ENCODE measurements around the gene M6PR. TPM values are rescaled to one million over a fixed set of nuclear protein-coding genes. Genes with fewer than 3 reads are reported as not detected.

Gene M6PR
- total RNA-seq, 2 donors from 2014 or later: 185 to 188 TPM

- peaks cover 5% of the 10 kb centered on the region for H3K9me3 ChIP-seq (ENCODE audit: control insufficient read depth, low read length, poor library complexity, severe bottlenecking)
- ATAC-seq (no peak), DNase-seq (no peak)
- no peaks in the 10 kb centered on the region for H3K4me1 Mint-ChIP-seq
- H3K27ac Mint-ChIP-seq: peak overlapping the region; percentile 30
- no peaks in the 10 kb centered on the region for H3K27me3 Mint-ChIP-seq
- peaks cover 4% of the 10 kb centered on the region for H3K36me3 Mint-ChIP-seq (ENCODE audit: low read depth)
- no peak overlapping the region for H3K4me3 Mint-ChIP-seq
Observed at GRCh38 chr12:8969861-8970411, 20.5 kb upstream of the M6PR start.

GRCh38 chr12:8968761-8969160 is 19.3 kb upstream of the M6PR start:
- peaks cover 4% of the 10 kb centered on the region for H3K36me3 Mint-ChIP-seq (ENCODE audit: low read depth)
- H3K27ac Mint-ChIP-seq: peak overlapping the region; percentile 30
- peaks cover 5% of the 10 kb centered on the region for H3K9me3 ChIP-seq (ENCODE audit: control insufficient read depth, low read length, poor library complexity, severe bottlenecking)
- DNase-seq (no peak), ATAC-seq (no peak)
- no peaks in the 10 kb centered on the region for H3K27me3 Mint-ChIP-seq
- no peak overlapping the region for H3K4me3 Mint-ChIP-seq
- no peaks in the 10 kb centered on the region for H3K4me1 Mint-ChIP-seq

DNA sequence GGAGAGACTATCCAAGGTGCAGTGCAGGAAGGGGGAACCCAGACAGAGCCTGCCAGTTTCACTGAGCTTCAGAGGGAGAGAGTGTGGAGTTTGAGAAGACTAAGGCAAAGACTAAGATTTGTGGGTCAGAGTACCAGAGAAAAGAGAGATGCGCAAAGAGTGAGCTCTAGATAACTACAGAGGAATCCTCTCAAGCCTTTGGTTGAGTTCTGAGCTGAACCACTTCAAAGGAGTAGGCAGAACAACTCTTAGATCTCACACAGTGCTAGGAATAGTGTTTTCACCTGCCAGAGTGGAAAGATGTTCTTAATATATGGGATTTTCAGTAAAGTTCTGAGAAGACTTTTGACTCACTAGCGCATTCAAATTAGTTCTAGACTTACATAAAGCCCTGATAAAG is 10.7 kb upstream of the M6PR start:
- Mint-ChIP-seq H3K36me3 (ENCODE audit: low read depth) (peaks cover 3% of the 10 kb centered on the region), H3K4me3 (peak overlapping the region; percentile 56), H3K27me3 (no peaks in the 10 kb centered on the region), H3K4me1 (peaks cover 42% of the 10 kb centered on the region), H3K27ac (peak overlapping the region; percentile 95)
- peak; percentile 99 for ATAC-seq
- DNase-seq: no peak
- H3K9me3 ChIP-seq (ENCODE audit: control insufficient read depth, low read length, poor library complexity, severe bottlenecking): no peaks in the 10 kb centered on the region

- Mint-ChIP-seq H3K4me3 (no peak overlapping the region), H3K36me3 (ENCODE audit: low read depth) (peaks cover 5% of the 10 kb centered on the region)
Observed at GRCh38 chr12:8958066-8958465, 8.6 kb upstream of the M6PR start.

DNA sequence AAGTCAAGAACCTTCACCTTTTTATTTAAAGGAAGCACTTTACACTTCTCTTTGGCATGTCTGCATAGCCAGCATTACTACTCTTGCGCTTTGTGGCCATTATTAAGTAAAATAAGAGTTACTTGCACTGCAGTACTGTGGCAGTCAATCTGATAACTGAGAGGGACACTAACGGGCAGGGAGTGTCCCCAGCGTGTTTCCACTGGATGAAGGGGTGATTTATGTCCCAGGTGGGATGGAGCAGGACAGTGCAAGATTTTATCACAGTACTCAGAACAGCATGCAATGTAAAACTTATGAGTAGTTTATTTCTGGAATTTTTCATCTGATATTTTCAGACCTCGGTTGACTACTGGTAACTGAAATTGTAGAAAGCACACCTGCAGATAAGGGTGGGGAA is 8.1 kb upstream of the M6PR start:
- Mint-ChIP-seq H3K36me3 (ENCODE audit: low read depth) (peaks cover 6% of the 10 kb centered on the region), H3K27ac (peak overlapping the region; percentile 95), H3K4me3 (no peak overlapping the region), H3K27me3 (no peaks in the 10 kb centered on the region), H3K4me1 (peaks cover 57% of the 10 kb centered on the region)
- DNase-seq (no peak), ATAC-seq (no peak)
- H3K9me3 ChIP-seq (ENCODE audit: control insufficient read depth, low read length, poor library complexity, severe bottlenecking): no peaks in the 10 kb centered on the region

More at GRCh38 chr12:8958066-8958465, 8.6 kb upstream of the M6PR start:
- Mint-ChIP-seq H3K4me1 (peaks cover 52% of the 10 kb centered on the region), H3K27ac (peak overlapping the region; percentile 95), H3K27me3 (no peaks in the 10 kb centered on the region)
- no peaks in the 10 kb centered on the region for H3K9me3 ChIP-seq (ENCODE audit: control insufficient read depth, low read length, poor library complexity, severe bottlenecking)
- ATAC-seq (no peak), DNase-seq (no peak)

DNA sequence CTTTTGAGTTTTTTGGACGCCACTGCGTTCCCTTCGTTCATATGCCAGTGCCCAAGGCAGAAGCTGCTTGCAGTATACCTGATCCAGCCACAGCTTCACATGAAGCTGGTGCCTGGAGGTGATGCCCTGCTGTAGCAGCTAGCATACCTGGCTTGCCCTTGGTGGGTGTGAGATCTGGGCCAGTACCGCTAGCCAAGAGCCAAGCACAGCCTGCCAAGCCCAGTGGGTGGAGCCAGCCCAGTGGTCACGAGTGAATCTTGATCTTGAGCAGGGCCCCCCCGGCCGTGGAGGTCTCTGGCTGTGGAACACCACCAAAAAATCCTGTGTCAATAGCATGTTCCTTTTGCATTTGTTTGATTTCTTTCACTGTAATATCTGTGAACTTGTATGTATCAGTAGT is 7.3 kb upstream of the M6PR start:
- Mint-ChIP-seq H3K27me3 (no peaks in the 10 kb centered on the region), H3K27ac (peak overlapping the region; percentile 99), H3K4me3 (no peak overlapping the region), H3K36me3 (ENCODE audit: low read depth) (peaks cover 3% of the 10 kb centered on the region), H3K4me1 (peaks cover 58% of the 10 kb centered on the region)
- ATAC-seq (no peak), DNase-seq (no peak)
- no peaks in the 10 kb centered on the region for H3K9me3 ChIP-seq (ENCODE audit: control insufficient read depth, low read length, poor library complexity, severe bottlenecking)

GRCh38 chr12:8956073-8956472 is 6.6 kb upstream of the M6PR start:
- no peak for ATAC-seq
- DNase-seq: no peak
- no peak overlapping the region for H3K4me3 Mint-ChIP-seq
- peaks cover 63% of the 10 kb centered on the region for H3K4me1 Mint-ChIP-seq
- H3K9me3 ChIP-seq (ENCODE audit: control insufficient read depth, low read length, poor library complexity, severe bottlenecking): no peaks in the 10 kb centered on the region
- H3K36me3 Mint-ChIP-seq (ENCODE audit: low read depth): peaks cover 3% of the 10 kb centered on the region
- no peaks in the 10 kb centered on the region for H3K27me3 Mint-ChIP-seq
- H3K27ac Mint-ChIP-seq: peak overlapping the region; percentile 99

DNA sequence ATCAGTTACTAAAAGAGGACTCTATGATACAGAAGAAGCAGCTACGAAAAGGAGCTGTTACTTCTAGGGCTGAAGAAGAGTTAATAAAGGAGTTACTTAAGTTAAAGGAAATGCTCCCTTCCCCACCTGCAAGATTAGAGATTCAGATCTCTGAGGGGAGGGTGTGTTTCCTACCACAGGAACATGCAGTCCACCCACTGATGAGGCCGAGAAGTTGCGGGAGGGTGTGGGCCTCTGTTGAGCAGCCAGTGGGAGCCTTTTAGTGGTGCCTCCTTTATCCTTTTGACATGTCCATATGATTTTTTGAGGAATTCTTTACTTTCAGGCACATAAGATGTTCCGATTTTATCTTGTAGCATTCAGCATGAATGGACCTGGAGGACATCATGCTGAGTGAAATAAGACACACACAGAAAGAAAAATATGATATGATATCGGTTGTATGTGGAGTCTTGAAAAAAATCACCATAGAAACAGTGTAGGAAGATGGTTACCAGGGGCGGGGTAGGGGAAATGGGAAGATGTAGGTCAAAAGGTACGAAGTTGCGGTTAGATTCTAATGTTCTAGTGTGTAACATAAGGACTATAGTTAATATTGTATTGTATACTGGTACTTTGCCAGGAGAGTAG is 4.4 kb upstream of the M6PR start:
- Mint-ChIP-seq H3K27me3 (no peaks in the 10 kb centered on the region), H3K4me3 (peak overlapping the region; percentile 81), H3K4me1 (peaks cover 62% of the 10 kb centered on the region), H3K27ac (peak overlapping the region; percentile 99), H3K36me3 (ENCODE audit: low read depth) (peaks cover 3% of the 10 kb centered on the region)
- ATAC-seq (peak; percentile 68), DNase-seq (peak; percentile 40 to 60 (median 41))
- H3K9me3 ChIP-seq (ENCODE audit: control insufficient read depth, low read length, poor library complexity, severe bottlenecking): no peaks in the 10 kb centered on the region

- no peak for DNase-seq
- H3K4me3 Mint-ChIP-seq: peak overlapping the region; percentile 81
- ATAC-seq: no peak
- peaks cover 3% of the 10 kb centered on the region for H3K36me3 Mint-ChIP-seq (ENCODE audit: low read depth)
- peaks cover 60% of the 10 kb centered on the region for H3K4me1 Mint-ChIP-seq
- no peaks in the 10 kb centered on the region for H3K27me3 Mint-ChIP-seq
- H3K9me3 ChIP-seq (ENCODE audit: control insufficient read depth, low read length, poor library complexity, severe bottlenecking): no peaks in the 10 kb centered on the region
- H3K27ac Mint-ChIP-seq: peak overlapping the region; percentile 99
Observed at GRCh38 chr12:8951744-8952143, 2.3 kb upstream of the M6PR start.

DNA sequence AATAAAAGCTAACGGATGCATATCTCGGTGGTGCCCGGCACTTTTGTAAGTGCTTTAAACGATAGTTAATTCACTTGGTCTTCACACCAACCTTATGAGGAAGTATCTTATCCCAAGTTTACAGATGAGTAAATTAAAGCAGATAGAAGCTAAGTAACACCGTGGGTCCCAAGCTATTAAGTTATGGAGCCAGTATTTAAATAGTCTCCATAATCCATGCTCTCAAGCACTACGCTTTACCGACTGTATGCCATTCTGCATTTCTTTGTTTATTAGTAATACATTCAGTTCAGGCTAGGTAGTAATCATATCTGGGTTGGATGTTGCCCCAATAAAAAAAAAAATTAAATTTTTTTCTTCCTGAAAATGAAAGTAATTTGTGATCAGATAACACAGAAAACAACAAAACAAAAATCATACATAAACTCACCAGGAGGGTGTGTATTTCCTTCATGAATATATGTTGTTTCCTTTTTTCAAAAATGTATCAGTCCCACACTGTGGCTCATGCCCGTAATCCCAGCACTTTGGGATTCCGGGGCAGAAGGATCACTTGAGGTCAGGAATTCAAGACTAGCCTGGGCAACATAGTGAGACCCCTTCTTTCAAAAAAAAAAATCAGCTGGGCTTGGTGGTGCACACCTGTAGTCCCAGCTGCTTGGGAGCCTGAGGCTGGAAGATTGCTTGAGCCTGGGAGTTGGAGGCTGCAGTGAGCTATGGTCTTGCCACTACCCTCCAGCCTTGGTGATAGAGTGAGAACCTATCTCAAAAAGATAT is 1.4 kb upstream of the M6PR start:
- DNase-seq (no peak), ATAC-seq (peak; percentile 8)
- no peaks in the 10 kb centered on the region for H3K9me3 ChIP-seq (ENCODE audit: control insufficient read depth, low read length, poor library complexity, severe bottlenecking)
- H3K27ac Mint-ChIP-seq: peak overlapping the region; percentile 99
- peaks cover 3% of the 10 kb centered on the region for H3K36me3 Mint-ChIP-seq (ENCODE audit: low read depth)
- H3K4me1 Mint-ChIP-seq: peaks cover 62% of the 10 kb centered on the region
- peak overlapping the region; percentile 99 for H3K4me3 Mint-ChIP-seq
- H3K27me3 Mint-ChIP-seq: no peaks in the 10 kb centered on the region

DNA sequence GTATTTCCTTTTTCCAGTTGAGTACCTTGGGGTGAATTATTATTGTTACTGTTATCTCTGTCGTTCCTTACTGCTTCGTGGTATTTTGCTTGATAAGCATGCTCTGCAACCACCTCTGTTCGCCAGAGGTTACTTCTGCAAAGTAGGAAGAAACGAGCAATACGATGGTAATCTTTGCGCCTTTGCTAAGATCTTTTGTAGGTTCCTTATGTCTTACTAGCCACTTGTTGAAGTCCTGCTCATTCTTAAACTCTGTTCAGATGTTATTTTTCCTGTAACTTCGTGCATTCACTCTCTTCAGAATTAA is 729 bp upstream of the M6PR start:
- Mint-ChIP-seq H3K27me3 (no peaks in the 10 kb centered on the region), H3K36me3 (ENCODE audit: low read depth) (peaks cover 3% of the 10 kb centered on the region), H3K4me1 (peaks cover 62% of the 10 kb centered on the region), H3K4me3 (peak overlapping the region; percentile 99), H3K27ac (peak overlapping the region; percentile 99)
- ATAC-seq (peak; percentile 13), DNase-seq (no peak)
- no peaks in the 10 kb centered on the region for H3K9me3 ChIP-seq (ENCODE audit: control insufficient read depth, low read length, poor library complexity, severe bottlenecking)

- no peaks in the 10 kb centered on the region for H3K27me3 Mint-ChIP-seq
- H3K27ac Mint-ChIP-seq: peak overlapping the region; percentile 99
- ATAC-seq (no peak), DNase-seq (no peak)
- peak overlapping the region; percentile 99 for H3K4me3 Mint-ChIP-seq
- H3K9me3 ChIP-seq (ENCODE audit: control insufficient read depth, low read length, poor library complexity, severe bottlenecking): no peaks in the 10 kb centered on the region
- peaks cover 3% of the 10 kb centered on the region for H3K36me3 Mint-ChIP-seq (ENCODE audit: low read depth)
- peaks cover 60% of the 10 kb centered on the region for H3K4me1 Mint-ChIP-seq
Observed at GRCh38 chr12:8948701-8949341, 624 bp downstream of the M6PR start.

- Mint-ChIP-seq H3K4me1 (peaks cover 50% of the 10 kb centered on the region), H3K27ac (peak overlapping the region; percentile 99), H3K4me3 (no peak overlapping the region), H3K36me3 (ENCODE audit: low read depth) (no peaks in the 10 kb centered on the region), H3K27me3 (no peaks in the 10 kb centered on the region)
- no peak for ATAC-seq
- DNase-seq: no peak
- H3K9me3 ChIP-seq (ENCODE audit: control insufficient read depth, low read length, poor library complexity, severe bottlenecking): no peaks in the 10 kb centered on the region
Observed at GRCh38 chr12:8947737-8948136, 1.7 kb downstream of the M6PR start.

Measured in T-helper 17 cell (primary cell).